SK-N-MC (cell line): Measurements from ENCODE around the gene CBFA2T2.

ENCODE experiments used
- EZH2 ChIP-seq: fragments of 200-600 bp; sonication (generic); IDR thresholded peaks from one replicate; pipeline ENCODE4 v1.6.1; 2017; ENCODE audit warnings: antibody characterized with exemption
- FOXP2 ChIP-seq: optimal IDR thresholded peaks from 2 replicates; pipeline ENCODE3; 2011; ENCODE audit warnings: mild to moderate bottlenecking, moderate library complexity; ENCODE audit not compliant: insufficient read depth; ENCODE audit errors: extremely low read length, control extremely low read depth
- POLR2AphosphoS5 ChIP-seq: IDR thresholded peaks from 2 replicates; pipeline ENCODE4 v1.6.1; 2012; ENCODE audit warnings: mild to moderate bottlenecking, low read depth, low read length, borderline replicate concordance

DNA sequence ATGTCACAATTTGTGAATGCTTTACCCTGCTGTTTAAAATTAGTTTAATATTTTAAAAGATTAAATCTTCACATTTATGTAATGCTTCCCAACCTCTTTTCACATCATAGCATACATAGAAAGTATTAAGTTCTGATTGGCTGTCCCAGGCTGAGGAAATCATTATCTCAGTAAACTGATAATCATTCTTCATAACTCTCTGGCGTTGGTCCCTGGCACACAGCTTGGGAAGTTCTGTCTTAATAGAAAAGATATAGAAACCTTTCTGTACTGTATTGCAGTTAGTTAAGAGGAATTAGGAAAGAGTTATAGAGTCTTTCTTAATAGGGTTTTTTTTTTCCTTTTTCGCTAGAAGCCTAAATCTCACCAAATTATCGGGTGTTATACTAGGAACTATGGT lies 85.4 kb downstream of the CBFA2T2 start:
- no peak for TF ChIP-seq EZH2
- no peak for TF ChIP-seq POLR2AphosphoS5
- no peak for TF ChIP-seq FOXP2
